GM03348 (cell line): Measurements from ENCODE around the gene MST1.

Experiments used
- DNase-seq: peaks from one replicate; pipeline ENCODE4 v3.0.0; 2012; ENCODE audit warnings: low spot score

Gene MST1

DNA sequence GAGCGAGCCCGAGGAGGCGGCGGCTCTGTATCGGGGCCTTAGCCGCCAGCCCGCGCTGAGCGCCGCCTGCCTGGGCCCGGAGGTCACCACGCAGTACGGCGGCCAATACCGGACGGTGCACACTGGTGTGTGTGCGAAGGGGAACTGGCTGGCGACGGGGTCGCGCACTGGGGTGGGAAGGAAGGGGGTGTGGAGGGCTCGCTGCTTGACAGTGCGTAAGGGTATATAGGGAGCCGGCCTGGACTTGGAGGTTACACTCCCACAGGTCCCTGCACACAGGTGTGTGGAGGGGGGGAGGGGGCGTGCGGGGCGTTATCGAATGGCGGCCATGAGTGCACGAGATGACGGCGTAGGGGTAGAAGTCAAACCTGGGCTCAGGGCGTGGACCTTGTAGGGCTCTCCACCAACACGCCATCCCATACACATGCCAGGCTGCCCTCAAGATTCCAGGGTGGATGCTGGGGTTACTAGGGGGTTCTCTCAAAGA is 14.7 kb downstream of the MST1 start:
- no peak for DNase-seq

DNA sequence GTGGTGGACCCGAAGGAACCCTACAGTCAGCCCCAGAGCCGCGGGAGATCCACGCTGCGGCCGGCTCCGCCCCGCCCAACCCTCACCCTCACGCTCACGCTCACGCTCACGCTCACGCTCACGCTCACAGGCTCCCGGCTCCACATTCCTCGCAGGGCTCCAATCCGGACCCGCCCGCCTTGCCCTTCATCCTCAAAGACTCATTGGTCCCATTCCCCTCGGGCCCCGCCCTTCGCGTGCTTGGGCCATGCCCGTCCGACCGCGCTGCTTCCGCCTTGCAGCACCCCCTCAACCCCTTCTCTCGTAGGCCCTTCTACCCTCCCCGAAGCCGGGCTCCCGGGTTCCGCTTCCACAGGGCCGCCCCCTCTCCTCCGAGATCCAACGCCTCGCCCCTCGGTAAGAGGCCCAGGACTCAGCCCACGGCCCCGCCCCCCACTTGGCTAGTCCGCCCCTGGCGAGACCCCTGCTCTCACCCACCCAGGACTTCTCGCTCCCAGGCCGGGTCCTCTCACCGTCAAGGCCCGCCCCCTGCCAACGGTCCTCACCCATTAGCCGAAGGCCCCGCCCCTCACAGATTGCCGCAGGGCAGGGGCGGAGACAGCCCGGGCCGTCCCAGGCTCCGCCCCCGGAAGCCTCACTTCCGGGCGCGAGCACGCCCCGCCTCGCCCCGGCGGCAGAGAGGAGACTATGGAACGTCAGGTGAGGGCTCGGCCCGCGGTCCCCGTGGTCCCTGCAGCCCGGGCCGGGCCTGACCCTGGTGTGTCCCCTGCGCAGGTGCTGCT is 15.4 kb downstream of the MST1 start, which contains the start of gene APEH:
Gene APEH, plus strand, starts transcription at position 637 of the 782 bp plus-strand sequence. Its CDS starts 51 bp downstream, at position 688.
- peak; percentile 99 for DNase-seq

GRCh38 chr3:49673121-49673714 is 16.1 kb downstream of the MST1 start:
- DNase-seq = no peak

- DNase-seq = peak; percentile 82
Observed at GRCh38 chr3:49671291-49672288, 17.7 kb downstream of the MST1 start.

DNA sequence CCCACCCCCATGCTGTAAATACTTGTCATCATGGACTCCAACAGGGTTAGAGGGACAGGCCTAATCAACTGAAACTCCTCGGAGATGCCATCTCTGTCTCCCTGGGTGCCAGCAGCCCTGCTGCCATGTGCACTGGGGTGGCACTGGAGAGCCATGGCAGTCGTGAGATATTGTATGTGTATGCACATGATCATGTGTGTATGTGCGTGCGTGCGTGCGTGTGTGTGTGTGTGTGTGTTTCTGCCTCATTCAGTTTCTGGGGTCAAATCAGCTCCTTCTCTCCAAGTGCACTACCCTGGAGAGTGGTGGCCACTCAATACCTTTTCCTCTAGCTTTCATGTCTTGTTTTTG is 18.4 kb downstream of the MST1 start:
- DNase-seq = no peak

GRCh38 chr3:49669352-49669751 is 19.9 kb downstream of the MST1 start:
- DNase-seq = no peak

GRCh38 chr3:49668861-49669260 is 20.4 kb downstream of the MST1 start:
- DNase-seq = peak; percentile 45

DNA sequence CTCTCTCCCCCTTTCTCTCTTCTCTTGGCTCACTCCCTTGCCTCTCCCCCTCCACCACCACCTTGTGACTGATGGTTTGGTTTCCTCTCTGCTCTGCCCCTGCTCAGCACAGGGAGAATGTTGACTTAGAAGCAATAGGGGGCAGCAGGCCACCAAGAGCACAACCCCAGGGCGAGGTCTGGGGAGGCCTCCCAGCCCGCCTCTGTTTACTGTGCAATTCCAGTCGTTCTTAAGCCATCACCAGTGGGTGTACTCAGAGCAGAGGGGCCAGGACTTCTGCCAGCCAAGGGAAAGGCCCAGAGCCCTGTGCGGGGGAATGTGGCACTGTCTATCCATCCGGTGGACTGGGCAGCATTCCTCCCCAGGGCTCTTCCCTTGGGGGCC is 20.9 kb downstream of the MST1 start:
- peak; percentile 23 for DNase-seq

DNA sequence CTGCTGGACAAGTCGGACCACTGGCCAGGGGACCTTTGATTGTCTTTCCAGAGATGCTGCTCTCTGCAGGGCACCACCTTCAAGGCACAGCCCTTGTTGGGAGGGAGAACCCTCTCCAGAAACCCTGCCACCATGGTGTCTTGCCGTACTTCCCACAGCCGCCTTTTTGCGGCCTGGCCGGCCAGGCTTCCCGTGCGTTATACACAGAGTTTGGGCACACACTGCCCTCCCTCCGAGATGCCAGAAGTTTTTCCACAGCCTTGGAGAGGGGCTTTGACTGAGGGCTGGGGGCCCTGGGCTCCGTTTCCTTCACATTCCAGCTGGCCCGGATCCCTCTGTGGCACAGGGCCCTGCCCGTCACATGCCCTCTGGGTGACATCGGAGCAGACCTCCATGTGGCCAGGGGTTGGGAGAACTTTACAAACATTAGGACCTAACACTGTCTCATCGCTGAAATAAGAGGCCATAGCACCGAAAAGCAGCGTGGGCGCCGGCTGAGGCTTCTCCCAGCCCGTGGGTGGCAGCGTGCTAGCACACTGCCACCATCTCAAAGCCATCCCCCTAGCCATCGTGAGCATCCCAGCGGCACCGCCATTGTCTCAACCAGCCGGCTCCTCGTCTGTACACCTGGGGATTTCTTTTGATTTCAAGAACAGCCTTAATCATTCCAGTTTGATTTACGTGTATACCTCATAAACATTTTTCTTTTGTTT is 21.4 kb downstream of the MST1 start:
- DNase-seq = no peak

DNA sequence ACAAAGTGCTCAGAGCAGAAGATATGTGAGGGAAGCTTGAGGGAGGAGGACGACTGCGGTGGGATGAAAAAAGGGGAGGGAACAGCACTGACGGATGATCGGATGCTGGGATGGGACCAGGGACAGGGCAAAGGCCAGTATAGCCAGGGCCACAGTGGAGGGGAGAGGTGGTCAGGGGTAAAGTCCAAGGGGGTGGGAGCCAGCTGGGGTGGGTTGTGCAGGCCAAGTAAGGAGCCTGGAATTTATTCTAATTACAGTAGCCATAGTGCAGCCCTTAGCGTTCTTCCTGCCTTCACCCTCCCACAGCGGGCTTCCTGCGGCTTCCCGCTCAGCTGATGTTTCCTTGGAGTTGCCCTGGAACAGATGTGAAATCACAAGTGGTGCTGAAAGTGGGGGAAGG is 22.7 kb downstream of the MST1 start:
- peak; percentile 40 for DNase-seq

GRCh38 chr3:49665822-49666519 is 23.3 kb downstream of the MST1 start:
- DNase-seq = no peak

DNA sequence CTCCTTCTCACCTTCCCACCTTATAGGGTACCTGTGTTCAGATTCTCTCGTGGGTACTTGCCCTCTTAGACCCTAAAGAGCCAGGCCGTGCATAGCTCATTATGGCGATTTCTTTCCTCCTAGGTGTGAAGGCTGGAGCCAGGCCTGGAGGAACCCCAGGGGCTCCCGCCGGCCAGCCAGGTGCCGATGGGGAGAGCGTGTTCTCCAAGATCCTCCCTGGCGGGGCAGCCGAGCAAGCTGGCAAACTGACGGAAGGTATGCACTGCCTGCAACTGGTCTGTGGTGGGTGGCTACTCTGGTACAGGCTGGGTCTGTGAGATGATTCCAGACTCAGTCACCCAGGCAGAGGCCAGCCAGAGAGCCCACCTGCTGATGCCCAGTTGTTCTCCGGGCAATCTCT is 25.0 kb downstream of the MST1 start:
- DNase-seq = no peak

GRCh38 chr3:49663831-49664230 is 25.4 kb downstream of the MST1 start:
- DNase-seq = no peak

- DNase-seq = no peak
Observed at GRCh38 chr3:49662720-49663413, 26.4 kb downstream of the MST1 start.

DNA sequence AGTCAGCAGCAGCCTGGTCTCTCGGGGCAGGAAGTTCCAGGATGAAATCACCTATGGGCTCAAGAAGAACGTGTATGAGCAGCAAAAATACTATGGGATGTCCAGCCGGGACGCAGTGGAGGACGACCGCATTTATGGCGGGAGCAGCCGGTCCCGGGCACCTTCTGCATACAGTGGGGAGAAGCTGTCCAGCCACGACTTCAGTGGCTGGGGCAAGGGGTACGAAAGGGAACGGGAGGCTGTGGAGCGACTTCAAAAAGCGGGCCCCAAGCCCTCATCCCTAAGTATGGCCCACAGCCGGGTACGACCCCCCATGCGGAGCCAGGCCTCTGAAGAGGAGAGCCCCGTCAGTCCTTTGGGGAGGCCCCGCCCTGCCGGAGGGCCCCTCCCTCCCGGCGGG is 27.3 kb downstream of the MST1 start:
- no peak for DNase-seq

GRCh38 chr3:49661281-49661680 is 28.0 kb downstream of the MST1 start:
- no peak for DNase-seq

- DNase-seq = no peak
Observed at GRCh38 chr3:49659756-49660155, 29.5 kb downstream of the MST1 start.

DNA sequence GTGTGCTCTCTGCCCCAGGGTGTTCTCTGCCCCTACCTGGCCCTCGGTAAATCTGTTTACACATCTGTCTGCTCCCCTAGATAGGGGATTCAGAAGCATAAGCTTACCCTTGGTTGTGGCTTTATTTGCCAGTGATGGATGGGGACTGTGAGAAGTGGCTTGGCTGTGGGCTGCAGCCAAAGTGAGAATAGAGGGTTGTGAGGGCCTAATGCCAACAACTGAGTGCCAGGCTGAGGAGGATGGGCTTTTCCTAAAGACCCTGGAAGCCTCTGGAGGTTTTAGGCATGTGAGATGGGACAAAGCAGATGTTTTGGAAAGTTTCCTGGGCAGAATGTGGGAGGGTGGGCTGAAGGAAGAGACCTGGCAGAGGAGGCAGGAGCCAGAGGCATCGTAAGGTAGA is 30.6 kb downstream of the MST1 start:
- no peak for DNase-seq

DNA sequence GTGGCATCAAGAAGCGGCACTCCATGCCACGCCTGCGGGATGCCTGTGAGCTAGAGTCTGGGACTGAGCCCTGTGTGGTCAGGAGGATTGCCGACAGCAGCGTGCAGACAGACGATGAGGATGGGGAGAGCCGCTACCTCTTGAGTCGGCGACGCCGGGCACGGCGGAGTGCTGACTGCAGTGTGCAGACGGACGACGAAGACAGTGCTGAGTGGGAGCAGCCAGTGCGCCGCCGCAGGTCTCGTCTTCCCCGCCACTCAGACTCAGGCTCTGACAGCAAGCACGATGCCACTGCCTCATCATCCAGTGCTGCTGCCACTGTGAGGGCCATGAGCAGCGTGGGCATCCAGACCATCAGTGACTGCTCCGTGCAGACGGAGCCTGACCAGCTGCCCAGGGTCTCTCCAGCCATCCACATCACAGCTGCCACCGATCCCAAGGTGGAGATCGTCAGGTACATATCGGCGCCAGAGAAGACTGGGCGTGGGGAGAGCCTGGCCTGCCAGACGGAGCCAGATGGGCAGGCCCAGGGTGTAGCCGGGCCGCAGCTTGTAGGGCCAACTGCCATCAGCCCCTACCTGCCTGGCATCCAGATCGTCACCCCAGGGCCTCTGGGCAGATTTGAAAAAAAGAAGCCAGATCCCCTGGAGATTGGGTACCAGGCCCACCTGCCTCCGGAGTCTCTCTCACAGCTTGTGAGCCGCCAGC is 31.9 kb downstream of the MST1 start:
- DNase-seq = no peak

DNA sequence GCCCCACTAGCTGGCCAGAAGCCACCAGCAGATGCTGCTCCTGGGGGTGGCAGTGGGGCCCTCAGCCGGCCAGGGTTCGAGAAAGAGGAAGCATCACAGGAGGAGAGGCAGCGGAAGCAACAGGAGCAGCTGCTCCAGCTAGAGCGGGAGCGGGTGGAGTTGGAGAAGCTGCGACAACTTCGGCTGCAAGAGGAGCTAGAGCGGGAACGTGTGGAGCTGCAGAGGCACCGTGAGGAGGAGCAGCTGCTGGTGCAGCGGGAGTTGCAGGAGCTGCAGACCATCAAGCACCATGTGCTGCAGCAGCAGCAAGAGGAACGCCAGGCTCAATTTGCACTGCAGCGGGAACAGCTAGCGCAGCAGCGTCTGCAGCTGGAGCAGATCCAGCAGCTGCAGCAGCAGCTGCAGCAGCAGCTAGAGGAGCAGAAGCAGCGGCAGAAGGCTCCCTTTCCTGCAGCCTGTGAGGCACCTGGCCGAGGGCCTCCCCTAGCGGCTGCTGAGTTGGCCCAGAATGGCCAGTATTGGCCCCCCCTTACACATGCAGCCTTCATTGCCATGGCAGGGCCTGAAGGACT is 32.6 kb downstream of the MST1 start:
- DNase-seq = peak; percentile 43
